ENCODE measurements around the gene PRSS21. TPM values are rescaled to one million over a fixed set of nuclear protein-coding genes. Genes with fewer than 3 reads are reported as not detected.

The PRSS21 gene
- polyA plus RNA-seq, 1 donor = 0.28 TPM

- no peak for DNase-seq (ENCODE audit: low read depth)
Measured at GRCh38 chr16:2779978-2780898, 36.8 kb upstream of the PRSS21 start.

GRCh38 chr16:2782583-2783351, 34.3 kb upstream of the PRSS21 start:
- DNase-seq (ENCODE audit: low read depth) = no peak

- DNase-seq (ENCODE audit: low read depth) = no peak
Measured at GRCh38 chr16:2783581-2784357, 33.3 kb upstream of the PRSS21 start.

GRCh38 chr16:2784358-2785100, 32.5 kb upstream of the PRSS21 start:
- no peak for DNase-seq (ENCODE audit: low read depth)

- DNase-seq (ENCODE audit: low read depth) = no peak
Measured at GRCh38 chr16:2785101-2785991, 31.7 kb upstream of the PRSS21 start.

- DNase-seq (ENCODE audit: low read depth) = no peak
Measured at GRCh38 chr16:2786061-2786825, 30.8 kb upstream of the PRSS21 start.

- no peak for DNase-seq (ENCODE audit: low read depth)
Measured at GRCh38 chr16:2786826-2787151, 30.2 kb upstream of the PRSS21 start.

GRCh38 chr16:2787406-2787805, 29.6 kb upstream of the PRSS21 start, which contains the start of gene PRSS33:
Gene PRSS33 (minus strand): TSS chr16:2787560. CDS start chr16:2786547, 1,013 bp downstream.
- no peak for DNase-seq (ENCODE audit: low read depth)

GRCh38 chr16:2787961-2788360, 29.1 kb upstream of the PRSS21 start:
- DNase-seq (ENCODE audit: low read depth) = no peak

GRCh38 chr16:2790631-2791030, 26.4 kb upstream of the PRSS21 start:
- no peak for DNase-seq (ENCODE audit: low read depth)

GRCh38 chr16:2791174-2791573, 25.9 kb upstream of the PRSS21 start:
- DNase-seq (ENCODE audit: low read depth) = no peak

- no peak for DNase-seq (ENCODE audit: low read depth)
Measured at GRCh38 chr16:2792940-2793339, 24.1 kb upstream of the PRSS21 start.

GRCh38 chr16:2795395-2796143, 21.5 kb upstream of the PRSS21 start:
- DNase-seq (ENCODE audit: low read depth) = no peak

GRCh38 chr16:2798723-2799204, 18.3 kb upstream of the PRSS21 start:
- no peak for DNase-seq (ENCODE audit: low read depth)

GRCh38 chr16:2799205-2799858, 17.7 kb upstream of the PRSS21 start:
- no peak for DNase-seq (ENCODE audit: low read depth)

- no peak for DNase-seq (ENCODE audit: low read depth)
Measured at GRCh38 chr16:2799859-2800226, 17.2 kb upstream of the PRSS21 start.

- no peak for DNase-seq (ENCODE audit: low read depth)
Measured at GRCh38 chr16:2803545-2804195, 13.4 kb upstream of the PRSS21 start.

- no peak for DNase-seq (ENCODE audit: low read depth)
Measured at GRCh38 chr16:2804728-2805127, 12.3 kb upstream of the PRSS21 start.
